GM12891 (cell line): ENCODE results near the gene SLC25A15.

Experiments used
- POLR2A ChIP-seq: IDR thresholded peaks from 2 replicates; pipeline ENCODE4 v1.6.1; 2011; ENCODE audit warnings: low read depth, low read length, control low read depth
- POLR2AphosphoS5 ChIP-seq: IDR thresholded peaks from 2 replicates; pipeline ENCODE4 v1.6.1; 2011; ENCODE audit warnings: low read depth, low read length, control low read depth
- POU2F2 ChIP-seq: IDR thresholded peaks from 2 replicates; pipeline ENCODE4 v1.6.1; 2011; ENCODE audit warnings: low read depth, mild to moderate bottlenecking, control low read depth, low read length, moderate library complexity
- SPI1 ChIP-seq: IDR thresholded peaks from 2 replicates; pipeline ENCODE4 v1.6.1; 2011; ENCODE audit warnings: low read depth, low read length, control low read depth
- TAF1 ChIP-seq: IDR thresholded peaks from 2 replicates; pipeline ENCODE4 v1.6.1; 2011; ENCODE audit warnings: low read depth, low read length, control low read depth

- TF ChIP-seq POLR2AphosphoS5 (no peak), POLR2A (no peak), SPI1 (no peak), TAF1 (no peak), POU2F2 (no peak)
These were observed 3.1 kb downstream of the SLC25A15 start for GRCh38 chr13:40792284-40793051.
